AG08396 (cell line): ENCODE measurements around the gene NECAB3.

Experiments used
- DNase-seq: peaks from one replicate; pipeline ENCODE4 v3.0.0; 2012; ENCODE audit warnings: low spot score, mixed read lengths

The NECAB3 gene

GRCh38 chr20:33696448-33696847, 22.2 kb upstream of the NECAB3 start:
- no peak for DNase-seq

GRCh38 chr20:33694639-33695012, 20.4 kb upstream of the NECAB3 start:
- no peak for DNase-seq

GRCh38 chr20:33693741-33694638, 19.8 kb upstream of the NECAB3 start:
- DNase-seq = no peak

- no peak for DNase-seq
Observed at GRCh38 chr20:33693289-33693688, 19.1 kb upstream of the NECAB3 start.

- DNase-seq = no peak
Observed at GRCh38 chr20:33689973-33690372, 15.7 kb upstream of the NECAB3 start.

GRCh38 chr20:33689493-33689892, 15.3 kb upstream of the NECAB3 start:
- DNase-seq = no peak

GRCh38 chr20:33688938-33689424, 14.8 kb upstream of the NECAB3 start:
- DNase-seq = no peak

GRCh38 chr20:33687993-33688937, 14.0 kb upstream of the NECAB3 start:
- no peak for DNase-seq

- DNase-seq = no peak
Observed at GRCh38 chr20:33687370-33687915, 13.2 kb upstream of the NECAB3 start.

GRCh38 chr20:33686984-33687366, 12.7 kb upstream of the NECAB3 start:
- no peak for DNase-seq

GRCh38 chr20:33686100-33686983, 12.1 kb upstream of the NECAB3 start, which contains the start of gene E2F1:
Gene E2F1, minus strand, starts transcription at chr20:33686385. Its CDS starts 121 bp downstream, at chr20:33686264.
- DNase-seq = peak; percentile 99

- DNase-seq = peak; percentile 69
Observed at GRCh38 chr20:33685328-33686099, 11.3 kb upstream of the NECAB3 start.

- DNase-seq = no peak
Observed at GRCh38 chr20:33684533-33685327, 10.5 kb upstream of the NECAB3 start.

- DNase-seq = no peak
Observed at GRCh38 chr20:33681728-33682353, 7.6 kb upstream of the NECAB3 start.

GRCh38 chr20:33681288-33681687, 7.1 kb upstream of the NECAB3 start:
- DNase-seq = no peak

- DNase-seq = no peak
Observed at GRCh38 chr20:33680686-33681085, 6.5 kb upstream of the NECAB3 start.

GRCh38 chr20:33679758-33680485, 5.7 kb upstream of the NECAB3 start:
- DNase-seq = no peak

- no peak for DNase-seq
Observed at GRCh38 chr20:33677991-33678702, 3.9 kb upstream of the NECAB3 start.
